ENCODE data around the gene CFAP99.
"Not testable (repeated sequence)": the region's sequence is repeated elsewhere in the genome, so short reads cannot be mapped to it uniquely, and the experiment has no call there.

The CFAP99 gene

GRCh38 chr4:2446656-2447564 lies 28.2 kb downstream of the CFAP99 start:
- DNase-seq (ENCODE audit: low spot score) = no peak

- DNase-seq (ENCODE audit: low spot score) = no peak
Observed at GRCh38 chr4:2448589-2448988, 29.8 kb downstream of the CFAP99 start.

- DNase-seq (ENCODE audit: low spot score) = no peak
Observed at GRCh38 chr4:2449051-2449450, 30.3 kb downstream of the CFAP99 start.

- DNase-seq (ENCODE audit: low spot score) = no peak
Observed at GRCh38 chr4:2449511-2450392, 31.0 kb downstream of the CFAP99 start.

- DNase-seq (ENCODE audit: low spot score) = no peak
Observed at GRCh38 chr4:2450394-2451035, 31.8 kb downstream of the CFAP99 start.

- DNase-seq (ENCODE audit: low spot score) = no peak
Observed at GRCh38 chr4:2451036-2451520, 32.3 kb downstream of the CFAP99 start.

- DNase-seq (ENCODE audit: low spot score) = no peak
Observed at GRCh38 chr4:2451821-2452785, 33.3 kb downstream of the CFAP99 start.

GRCh38 chr4:2457481-2458295 lies 38.9 kb downstream of the CFAP99 start:
- DNase-seq (ENCODE audit: low spot score) = no peak

- DNase-seq (ENCODE audit: low spot score) = no peak
Observed at GRCh38 chr4:2458546-2459491, 40.1 kb downstream of the CFAP99 start.

GRCh38 chr4:2459589-2460349 lies 41.0 kb downstream of the CFAP99 start:
- DNase-seq (ENCODE audit: low spot score) = no peak

GRCh38 chr4:2461246-2461960 lies 42.6 kb downstream of the CFAP99 start:
- no peak for DNase-seq (ENCODE audit: low spot score)

- DNase-seq (ENCODE audit: low spot score) = peak; percentile 74
Observed at GRCh38 chr4:2462218-2462991, 43.6 kb downstream of the CFAP99 start.

- no peak for DNase-seq (ENCODE audit: low spot score)
Observed at GRCh38 chr4:2462992-2463762, 44.4 kb downstream of the CFAP99 start.

GRCh38 chr4:2465032-2465431 lies 46.3 kb downstream of the CFAP99 start:
- DNase-seq (ENCODE audit: low spot score) = no peak

- not testable (repeated sequence) for DNase-seq (ENCODE audit: low spot score)
Observed at GRCh38 chr4:2465544-2465943, 46.8 kb downstream of the CFAP99 start.

Data from putamen (tissue), 1 donor.